Sigmoid colon (tissue), 7 donors: ENCODE measurements around the gene ZNF385C. TPM values are rescaled to one million over a fixed set of nuclear protein-coding genes. Genes with fewer than 3 reads are reported as not detected.
A peak's percentile ranks its signal among the peaks of the same experiment; 100 is the strongest.

Experiments
- DNase-seq: peaks from one replicate; pipeline ENCODE4 v3.0.0-alpha.2; 2019
- H3K27ac ChIP-seq, 4 donors: fragments of 200-600 bp; sonication (generic); one replicate each; pipeline ENCODE4 v1.5.1; 2016 to 2019; ENCODE audit warnings: mild to moderate bottlenecking in 1 of 4
- H3K27me3 ChIP-seq, 3 donors: fragments of 200-600 bp; sonication (generic); one replicate each; pipeline ENCODE4 v1.5.1; 2019; ENCODE audit warnings: mild to moderate bottlenecking in 1 of 3
- H3K36me3 ChIP-seq, 4 donors: fragments of 200-600 bp; sonication (generic); one replicate each; pipeline ENCODE4 v1.5.1; 2016 to 2019
- H3K4me1 ChIP-seq, 4 donors: fragments of 200-600 bp; sonication (generic); one replicate each; pipeline ENCODE4 v1.5.1; 2017 to 2019
- H3K4me3 ChIP-seq, 4 donors: fragments of 200-600 bp; sonication (generic); one replicate each; pipeline ENCODE4 v1.5.1; 2017 to 2019; ENCODE audit warnings: mild to moderate bottlenecking in 2 of 4, moderate library complexity in 1 of 4
- H3K9me3 ChIP-seq, 4 donors: fragments of 200-600 bp in 3 of 4; sonication (generic) in 3 of 4; one replicate each; pipeline versions ENCODE4 v1.5.1 to v1.6.1; 2013 to 2019
- CTCF ChIP-seq, 4 experiments: fragments of 450-650 bp in 3 of 4; fragments of 200-600 bp in 1 of 4; IDR thresholded peaks; one replicate each; pipeline ENCODE4 v1.5.1; 2016 to 2019; ENCODE audit warnings: antibody characterized with exemption in 4 of 4, mild to moderate bottlenecking in 3 of 4, moderate library complexity in 2 of 4
- EP300 ChIP-seq, 4 donors: sonication (generic); formaldehyde crosslinking; IDR thresholded peaks; one replicate each; pipeline ENCODE4 v1.6.1; 2017; ENCODE audit warnings: antibody characterized with exemption in 4 of 4
- POLR2A ChIP-seq, 2 donors: fragments of 450-650 bp; IDR thresholded peaks; one replicate each; pipeline ENCODE4 v1.6.1; 2016; ENCODE audit warnings: antibody characterized with exemption in 2 of 2, mild to moderate bottlenecking in 2 of 2, moderate library complexity in 2 of 2
- POLR2AphosphoS5 ChIP-seq, 4 donors: sonication (generic); formaldehyde crosslinking; IDR thresholded peaks; one replicate each; pipeline ENCODE4 v1.6.1; 2017; ENCODE audit warnings: antibody characterized with exemption in 4 of 4
- WGBS, 2 donors: extraction: QIAGEN DNeasy Blood & Tissue Kit; methylation state at CpG; one replicate each; pipeline ENCODE4 v1.1.7; 2013; 5-methylcytosine and 5-hydroxymethylcytosine counted together
- intact Hi-C: fragments of 100-400 bp; cut with DNase I; formaldehyde crosslinking; loops from one replicate; pipeline ENCODE4 v1.15.1; 2023
- polyA plus RNA-seq, 3 donors: library from polyadenylated mRNA; stranded (reverse); fragments of 200-250 nt; gene quantifications; one replicate each; pipeline ENCODE4 v1.2.3, GENCODE V29; 2013
- total RNA-seq, 4 donors: library from RNA; depleted of rRNA; stranded (reverse); fragments of >200 nt; gene quantifications; one replicate each; pipeline ENCODE4 v1.1.0, GENCODE V29; 2016
- donor health status: healthy with polysubstance abuse.
- donor health status: Bipolar disorder and iron deficiency.
- donor health status: healthy.

Gene ZNF385C
- total and polyA plus RNA-seq, 7 donors, result 0.33 to 0.60 (median 0.42) TPM; not detected in 4

GRCh38 chr17:42075789-42076188 lies 22.5 kb downstream of the ZNF385C start:
- Histone ChIP-seq H3K9me3 (no peaks in the 10 kb centered on the region), H3K36me3 (no peaks in the 10 kb centered on the region), H3K4me3 (no peak overlapping the region), H3K27me3 (peaks cover 13 to 37% (median 23%) of the 10 kb centered on the region in 3 donors), H3K27ac (no peak overlapping the region), H3K4me1 (peaks cover 0 to 11% (median 9%) of the 10 kb centered on the region in 4 donors)
- intact Hi-C loops, result no loop called here
- no peak for DNase-seq
- TF ChIP-seq POLR2A (IDR thresholded peaks at IDR 0.05), result no peak
- no peak for TF ChIP-seq EP300 (IDR thresholded peaks at IDR 0.05)
- no peak for TF ChIP-seq CTCF (IDR thresholded peaks at IDR 0.05)
- TF ChIP-seq POLR2AphosphoS5 (IDR thresholded peaks at IDR 0.05), result no peak
- WGBS, 2 donors, result 80 to 82% methylated on average over 6 of the region's 6 CpGs

- no peak for TF ChIP-seq EP300 (IDR thresholded peaks at IDR 0.05)
- TF ChIP-seq CTCF (IDR thresholded peaks at IDR 0.05), result no peak
- no peak for TF ChIP-seq POLR2AphosphoS5 (IDR thresholded peaks at IDR 0.05)
- no peak for TF ChIP-seq POLR2A (IDR thresholded peaks at IDR 0.05)
- H3K4me3 ChIP-seq, result peak overlapping the region in 3 of 4 donors; percentile 14 to 36 (median 34)
- H3K9me3 ChIP-seq, result no peaks in the 10 kb centered on the region
- peaks cover 13 to 58% (median 26%) of the 10 kb centered on the region in 3 donors for H3K27me3 ChIP-seq
- DNase-seq, result no peak
- intact Hi-C loops, result no loop called here
- no peaks in the 10 kb centered on the region for H3K36me3 ChIP-seq
- 8 to 12% methylated on average over 67 of the region's 67 CpGs for WGBS, 2 donors
- peaks cover 0 to 11% (median 9%) of the 10 kb centered on the region in 4 donors for H3K4me1 ChIP-seq
- no peak overlapping the region for H3K27ac ChIP-seq
Measured at GRCh38 chr17:42072323-42073187, 25.7 kb downstream of the ZNF385C start.

GRCh38 chr17:42071810-42072209 lies 26.5 kb downstream of the ZNF385C start:
- intact Hi-C loops, result no loop called here
- TF ChIP-seq POLR2A (IDR thresholded peaks at IDR 0.05) (no peak), POLR2AphosphoS5 (IDR thresholded peaks at IDR 0.05) (no peak), CTCF (IDR thresholded peaks at IDR 0.05) (no peak), EP300 (IDR thresholded peaks at IDR 0.05) (no peak)
- Histone ChIP-seq H3K36me3 (no peaks in the 10 kb centered on the region), H3K9me3 (no peaks in the 10 kb centered on the region), H3K27ac (no peak overlapping the region), H3K27me3 (peaks cover 13 to 61% (median 26%) of the 10 kb centered on the region in 3 donors), H3K4me1 (peaks cover 0 to 11% (median 9%) of the 10 kb centered on the region in 4 donors), H3K4me3 (peak overlapping the region in 1 of 4 donors; percentile 34)
- 23 to 27% methylated on average over 3 of the region's 3 CpGs for WGBS, 2 donors
- DNase-seq, result no peak

GRCh38 chr17:42068979-42069378 lies 29.3 kb downstream of the ZNF385C start:
- Histone ChIP-seq H3K36me3 (no peaks in the 10 kb centered on the region), H3K9me3 (no peaks in the 10 kb centered on the region), H3K4me1 (peaks cover 0 to 11% (median 9%) of the 10 kb centered on the region in 4 donors), H3K27me3 (peaks cover 13 to 55% (median 26%) of the 10 kb centered on the region in 3 donors), H3K4me3 (no peak overlapping the region), H3K27ac (no peak overlapping the region)
- DNase-seq, result no peak
- 64 to 81% methylated on average over 3 of the region's 3 CpGs for WGBS, 2 donors
- no peak for TF ChIP-seq CTCF (IDR thresholded peaks at IDR 0.05)
- no peak for TF ChIP-seq POLR2AphosphoS5 (IDR thresholded peaks at IDR 0.05)
- TF ChIP-seq EP300 (IDR thresholded peaks at IDR 0.05), result no peak
- TF ChIP-seq POLR2A (IDR thresholded peaks at IDR 0.05), result no peak
- intact Hi-C loops, result loop anchor here (5.0 kb wide), 1 partner anchor 42 kb away; no protein-coding TSS in a partner anchor
